ENCODE results near the gene SPO11. TPM values are rescaled to one million over a fixed set of nuclear protein-coding genes. Genes with fewer than 3 reads are reported as not detected.

SPO11 gene
- total RNA-seq, 4 donors from 2014 or later = not detected

DNA sequence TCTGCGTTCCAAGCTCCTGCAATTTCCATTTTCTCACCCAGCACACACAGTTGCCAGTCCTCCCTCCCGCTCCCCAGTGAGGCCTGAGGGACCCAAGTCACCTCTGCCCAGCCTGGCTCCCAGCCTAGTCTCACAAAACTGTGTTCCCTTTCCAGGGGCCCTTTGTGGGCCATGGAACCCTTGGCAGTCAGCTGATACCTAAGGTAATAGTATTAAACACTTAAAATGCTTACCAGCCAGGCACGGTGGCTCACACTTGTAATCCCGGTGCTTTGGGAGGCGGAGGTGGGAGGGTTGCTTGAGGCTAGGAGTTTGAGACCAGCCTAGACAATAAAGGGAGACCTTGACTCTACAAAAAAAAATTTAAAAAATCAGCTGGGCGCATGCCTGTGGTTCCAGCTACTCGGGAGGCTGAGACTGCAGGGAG, 58.4 kb downstream of the SPO11 start:
- Histone ChIP-seq H3K27me3 (no peaks in the 10 kb centered on the region), H3K27ac (no peak overlapping the region), H3K9me3 (no peaks in the 10 kb centered on the region), H3K4me1 (peaks cover 16 to 60% (median 45%) of the 10 kb centered on the region in 4 donors), H3K36me3 (no peaks in the 10 kb centered on the region), H3K4me3 (no peak overlapping the region)
- TF ChIP-seq POLR2AphosphoS5 (IDR thresholded peaks at IDR 0.05) = no peak
- no peak for TF ChIP-seq POLR2A (IDR thresholded peaks at IDR 0.05)
- TF ChIP-seq, protein P1, sequence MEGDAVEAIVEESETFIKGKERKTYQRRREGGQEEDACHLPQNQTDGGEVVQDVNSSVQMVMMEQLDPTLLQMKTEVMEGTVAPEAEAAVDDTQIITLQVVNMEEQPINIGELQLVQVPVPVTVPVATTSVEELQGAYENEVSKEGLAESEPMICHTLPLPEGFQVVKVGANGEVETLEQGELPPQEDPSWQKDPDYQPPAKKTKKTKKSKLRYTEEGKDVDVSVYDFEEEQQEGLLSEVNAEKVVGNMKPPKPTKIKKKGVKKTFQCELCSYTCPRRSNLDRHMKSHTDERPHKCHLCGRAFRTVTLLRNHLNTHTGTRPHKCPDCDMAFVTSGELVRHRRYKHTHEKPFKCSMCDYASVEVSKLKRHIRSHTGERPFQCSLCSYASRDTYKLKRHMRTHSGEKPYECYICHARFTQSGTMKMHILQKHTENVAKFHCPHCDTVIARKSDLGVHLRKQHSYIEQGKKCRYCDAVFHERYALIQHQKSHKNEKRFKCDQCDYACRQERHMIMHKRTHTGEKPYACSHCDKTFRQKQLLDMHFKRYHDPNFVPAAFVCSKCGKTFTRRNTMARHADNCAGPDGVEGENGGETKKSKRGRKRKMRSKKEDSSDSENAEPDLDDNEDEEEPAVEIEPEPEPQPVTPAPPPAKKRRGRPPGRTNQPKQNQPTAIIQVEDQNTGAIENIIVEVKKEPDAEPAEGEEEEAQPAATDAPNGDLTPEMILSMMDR (IDR thresholded peaks at IDR 0.05) = no peak
- no peak for TF ChIP-seq EP300 (IDR thresholded peaks at IDR 0.05; ENCODE audit: low read depth)
- WGBS, 2 donors (ENCODE audit: low coverage in 1 of 2) = 69 to 81% methylated on average over 3 to 7 of the region's 7 CpGs
- DNase-seq = no peak
- in situ Hi-C loops (cut with MboI; ENCODE audit: low pct_ligation_motif_present in 1 of 4, low pct_unique_long_range_greater_than_20kb in 1 of 4, low sequenced_read_pairs in 3 of 4) = loop anchor here (5.0 to 25.0 kb wide), 5 partner anchors 107 to 824 kb away; partner anchors contain the start of gene ZBP1 (in 1 of the 4)
- intact Hi-C loops (cut with DNase I; ENCODE audit: low total_unique reads) = no loop called here

DNA sequence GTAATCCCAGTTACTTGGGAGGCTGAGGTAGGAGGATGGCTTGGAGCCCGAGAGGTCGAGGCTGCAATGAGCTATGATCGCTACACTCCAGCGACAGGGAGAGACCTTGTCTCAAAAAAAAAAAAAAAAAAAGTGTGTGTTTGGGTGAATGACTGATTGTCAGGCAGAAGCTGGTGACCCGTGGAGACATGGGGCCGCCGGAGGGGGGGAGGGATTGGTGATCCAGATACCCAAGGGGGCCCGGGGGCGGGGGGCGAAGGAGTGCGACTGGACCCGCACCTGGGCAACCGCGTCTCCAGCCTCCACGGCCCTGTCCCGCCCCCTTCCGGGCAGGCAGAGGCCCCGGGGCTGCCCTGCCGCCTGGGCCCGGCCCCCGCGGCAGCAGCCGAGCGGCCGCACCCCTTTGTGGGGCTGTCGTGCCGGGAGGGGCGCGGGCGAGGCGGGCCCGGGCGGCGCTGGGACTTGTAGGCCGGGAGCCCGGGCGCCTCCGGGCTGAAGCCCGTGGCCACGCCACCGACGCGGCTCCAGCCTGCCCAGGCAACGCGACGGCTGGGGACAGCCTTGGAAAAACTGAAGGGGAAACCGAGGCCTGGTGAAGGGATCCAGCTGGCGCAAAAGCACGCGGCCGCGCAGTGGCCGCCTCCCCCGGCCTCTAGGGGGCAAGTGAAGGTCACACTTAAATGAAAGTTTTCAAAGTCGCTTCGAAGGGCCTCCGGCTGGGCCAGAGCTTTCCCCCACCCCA, 59.5 kb downstream of the SPO11 start:
- Histone ChIP-seq H3K27me3 (no peaks in the 10 kb centered on the region), H3K27ac (peak overlapping the region; percentile 79 to 86 (median 81)), H3K4me3 (peak overlapping the region; percentile 10 to 53 (median 24)), H3K36me3 (no peaks in the 10 kb centered on the region), H3K9me3 (no peaks in the 10 kb centered on the region), H3K4me1 (peaks cover 25 to 62% (median 50%) of the 10 kb centered on the region in 4 donors)
- TF ChIP-seq POLR2AphosphoS5 (IDR thresholded peaks at IDR 0.05) = peak in 1 of 3 donors; percentile 22
- peak; percentile 33 for TF ChIP-seq POLR2A (IDR thresholded peaks at IDR 0.05)
- TF ChIP-seq EP300 (IDR thresholded peaks at IDR 0.05; ENCODE audit: low read depth) = no peak
- TF ChIP-seq, protein P1 (IDR thresholded peaks at IDR 0.05) = peak in 3 of 5 experiments; percentile 26 to 51 (median 40)
- 5 to 90% methylated on average over 2 to 20 of the region's 57 CpGs for whole genome bisulfite sequencing, 2 donors (ENCODE audit: low coverage in 1 of 2)
- in situ Hi-C loops (cut with MboI; ENCODE audit: low pct_ligation_motif_present in 1 of 4, low pct_unique_long_range_greater_than_20kb in 1 of 4, low sequenced_read_pairs in 3 of 4) (loop anchor here (5.0 to 25.0 kb wide), 5 partner anchors 106 to 823 kb away; partner anchors contain the start of gene ZBP1 (in 1 of the 4)), intact Hi-C loops (cut with DNase I; ENCODE audit: low total_unique reads) (no loop called here)
- peak; percentile 90 for DNase-seq

DNA sequence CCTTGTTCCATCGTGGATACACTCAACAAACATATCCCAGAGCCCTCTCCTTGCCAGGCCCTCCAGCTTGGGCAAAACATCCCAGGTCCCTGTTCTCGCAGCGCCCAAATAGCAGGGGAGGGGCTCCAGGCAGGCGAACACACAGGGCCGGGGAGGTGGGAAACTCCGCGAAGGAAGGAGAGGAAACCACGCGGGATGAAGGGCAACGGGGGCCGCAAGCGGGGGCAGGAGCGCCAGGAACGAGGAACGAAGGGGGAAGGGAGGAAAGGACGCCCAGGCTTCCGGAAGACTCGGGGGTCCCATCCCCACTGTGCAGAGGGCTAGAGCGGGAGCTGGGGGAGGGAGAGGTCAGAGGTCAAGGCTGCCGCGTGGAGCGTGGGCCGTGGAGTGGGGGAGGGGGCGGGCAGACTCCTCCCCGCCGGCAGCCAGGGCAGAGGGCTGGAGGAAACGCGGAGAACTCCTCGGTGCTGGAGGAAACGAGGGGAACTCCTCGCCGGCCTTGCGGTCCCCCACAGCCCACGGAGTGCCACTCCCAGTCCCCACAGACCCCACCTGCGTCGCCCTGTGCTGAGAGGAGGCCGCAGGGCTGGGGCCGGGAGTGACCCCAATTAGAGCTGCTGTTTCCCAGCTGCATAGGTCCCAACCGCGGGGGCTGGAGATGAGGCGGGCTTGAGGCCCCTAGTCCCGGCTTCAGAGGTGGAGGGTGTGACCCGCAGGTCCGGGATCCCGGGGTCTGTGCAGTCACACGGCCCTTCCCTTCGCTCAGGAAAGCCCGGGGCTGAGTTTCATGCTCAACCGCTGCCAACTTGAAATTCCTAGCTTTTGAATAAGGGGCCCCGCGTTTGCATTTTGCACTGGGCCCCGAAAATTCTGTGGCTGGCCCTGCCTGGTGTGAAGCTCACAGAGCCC, 60.3 kb downstream of the SPO11 start:
- peak; percentile 48 for DNase-seq
- H3K9me3 ChIP-seq = no peaks in the 10 kb centered on the region
- intact Hi-C loops (cut with DNase I; ENCODE audit: low total_unique reads) = no loop called here
- H3K4me3 ChIP-seq = peak overlapping the region in 3 of 4 donors; percentile 22 to 53 (median 26)
- 54% methylated on average over 44 of the region's 52 CpGs; no CpG with 5 or more reads in 1 of the 2 donors for WGBS, 2 donors (ENCODE audit: low coverage in 1 of 2)
- H3K4me1 ChIP-seq = peaks cover 23 to 62% (median 48%) of the 10 kb centered on the region in 4 donors
- TF ChIP-seq EP300 (IDR thresholded peaks at IDR 0.05; ENCODE audit: low read depth) = no peak
- TF ChIP-seq, protein P1 (IDR thresholded peaks at IDR 0.05) = peak in 1 of 5 experiments; percentile 10
- no peaks in the 10 kb centered on the region for H3K27me3 ChIP-seq
- in situ Hi-C loops (cut with MboI; ENCODE audit: low pct_ligation_motif_present in 1 of 4, low pct_unique_long_range_greater_than_20kb in 1 of 4, low sequenced_read_pairs in 3 of 4) = loop anchor here (5.0 to 25.0 kb wide), 5 partner anchors 105 to 822 kb away; partner anchors contain the start of gene ZBP1 (in 1 of the 4)
- no peaks in the 10 kb centered on the region for H3K36me3 ChIP-seq
- peak overlapping the region; percentile 79 to 86 (median 81) for H3K27ac ChIP-seq
